ENCODE data around the gene RIN1. TPM values are rescaled to one million over a fixed set of nuclear protein-coding genes. Genes with fewer than 3 reads are reported as not detected.

The RIN1 gene
- total and polyA plus RNA-seq, 9 of the 15 experiments (the other 6 are each of a cell fraction or from before 2014, with no cell fraction given) = 0.01 to 1.2 (median 0.45) TPM; not detected in 1

DNA sequence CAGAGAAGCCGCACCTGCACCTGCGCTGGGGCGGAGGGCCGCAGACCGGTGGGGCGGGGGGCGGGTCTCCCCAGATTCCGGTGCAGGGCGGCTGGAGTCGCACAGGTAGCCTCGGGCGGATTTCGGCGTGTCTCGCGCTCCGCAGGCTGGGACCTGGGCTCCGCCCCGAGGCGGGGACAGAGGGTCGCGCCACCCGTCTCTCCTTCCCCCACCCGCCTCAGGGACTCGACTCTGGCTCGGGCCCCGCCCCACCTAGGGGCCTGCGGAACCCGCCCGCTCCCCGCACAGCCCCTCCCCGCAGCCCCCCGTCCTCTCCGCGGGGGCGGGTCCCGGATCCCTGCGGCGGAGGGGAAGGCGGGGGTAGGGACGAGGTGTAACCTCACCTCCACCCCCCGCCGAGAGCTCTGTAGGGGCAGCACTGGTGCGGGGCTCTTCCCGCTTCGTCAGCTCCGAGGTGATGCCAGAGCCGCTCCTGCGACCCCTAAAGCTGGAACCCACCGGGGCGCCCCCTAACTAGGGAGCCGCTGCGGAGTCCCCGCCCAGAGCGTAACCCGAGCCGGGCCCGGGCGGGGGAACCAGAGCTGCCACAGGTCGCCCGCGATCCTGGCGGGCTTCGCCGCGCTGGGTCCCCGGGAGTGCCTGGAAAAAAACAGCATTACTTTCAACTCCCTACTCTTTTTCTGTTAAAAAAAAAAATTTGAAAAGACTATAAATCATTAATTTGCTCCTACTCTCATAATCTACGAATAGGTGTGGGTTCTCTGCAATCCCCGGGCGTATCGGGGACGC lies 35.6 kb upstream of the RIN1 start, which contains the start of gene SLC29A2 (continued):
- TF ChIP-seq, protein P1, sequence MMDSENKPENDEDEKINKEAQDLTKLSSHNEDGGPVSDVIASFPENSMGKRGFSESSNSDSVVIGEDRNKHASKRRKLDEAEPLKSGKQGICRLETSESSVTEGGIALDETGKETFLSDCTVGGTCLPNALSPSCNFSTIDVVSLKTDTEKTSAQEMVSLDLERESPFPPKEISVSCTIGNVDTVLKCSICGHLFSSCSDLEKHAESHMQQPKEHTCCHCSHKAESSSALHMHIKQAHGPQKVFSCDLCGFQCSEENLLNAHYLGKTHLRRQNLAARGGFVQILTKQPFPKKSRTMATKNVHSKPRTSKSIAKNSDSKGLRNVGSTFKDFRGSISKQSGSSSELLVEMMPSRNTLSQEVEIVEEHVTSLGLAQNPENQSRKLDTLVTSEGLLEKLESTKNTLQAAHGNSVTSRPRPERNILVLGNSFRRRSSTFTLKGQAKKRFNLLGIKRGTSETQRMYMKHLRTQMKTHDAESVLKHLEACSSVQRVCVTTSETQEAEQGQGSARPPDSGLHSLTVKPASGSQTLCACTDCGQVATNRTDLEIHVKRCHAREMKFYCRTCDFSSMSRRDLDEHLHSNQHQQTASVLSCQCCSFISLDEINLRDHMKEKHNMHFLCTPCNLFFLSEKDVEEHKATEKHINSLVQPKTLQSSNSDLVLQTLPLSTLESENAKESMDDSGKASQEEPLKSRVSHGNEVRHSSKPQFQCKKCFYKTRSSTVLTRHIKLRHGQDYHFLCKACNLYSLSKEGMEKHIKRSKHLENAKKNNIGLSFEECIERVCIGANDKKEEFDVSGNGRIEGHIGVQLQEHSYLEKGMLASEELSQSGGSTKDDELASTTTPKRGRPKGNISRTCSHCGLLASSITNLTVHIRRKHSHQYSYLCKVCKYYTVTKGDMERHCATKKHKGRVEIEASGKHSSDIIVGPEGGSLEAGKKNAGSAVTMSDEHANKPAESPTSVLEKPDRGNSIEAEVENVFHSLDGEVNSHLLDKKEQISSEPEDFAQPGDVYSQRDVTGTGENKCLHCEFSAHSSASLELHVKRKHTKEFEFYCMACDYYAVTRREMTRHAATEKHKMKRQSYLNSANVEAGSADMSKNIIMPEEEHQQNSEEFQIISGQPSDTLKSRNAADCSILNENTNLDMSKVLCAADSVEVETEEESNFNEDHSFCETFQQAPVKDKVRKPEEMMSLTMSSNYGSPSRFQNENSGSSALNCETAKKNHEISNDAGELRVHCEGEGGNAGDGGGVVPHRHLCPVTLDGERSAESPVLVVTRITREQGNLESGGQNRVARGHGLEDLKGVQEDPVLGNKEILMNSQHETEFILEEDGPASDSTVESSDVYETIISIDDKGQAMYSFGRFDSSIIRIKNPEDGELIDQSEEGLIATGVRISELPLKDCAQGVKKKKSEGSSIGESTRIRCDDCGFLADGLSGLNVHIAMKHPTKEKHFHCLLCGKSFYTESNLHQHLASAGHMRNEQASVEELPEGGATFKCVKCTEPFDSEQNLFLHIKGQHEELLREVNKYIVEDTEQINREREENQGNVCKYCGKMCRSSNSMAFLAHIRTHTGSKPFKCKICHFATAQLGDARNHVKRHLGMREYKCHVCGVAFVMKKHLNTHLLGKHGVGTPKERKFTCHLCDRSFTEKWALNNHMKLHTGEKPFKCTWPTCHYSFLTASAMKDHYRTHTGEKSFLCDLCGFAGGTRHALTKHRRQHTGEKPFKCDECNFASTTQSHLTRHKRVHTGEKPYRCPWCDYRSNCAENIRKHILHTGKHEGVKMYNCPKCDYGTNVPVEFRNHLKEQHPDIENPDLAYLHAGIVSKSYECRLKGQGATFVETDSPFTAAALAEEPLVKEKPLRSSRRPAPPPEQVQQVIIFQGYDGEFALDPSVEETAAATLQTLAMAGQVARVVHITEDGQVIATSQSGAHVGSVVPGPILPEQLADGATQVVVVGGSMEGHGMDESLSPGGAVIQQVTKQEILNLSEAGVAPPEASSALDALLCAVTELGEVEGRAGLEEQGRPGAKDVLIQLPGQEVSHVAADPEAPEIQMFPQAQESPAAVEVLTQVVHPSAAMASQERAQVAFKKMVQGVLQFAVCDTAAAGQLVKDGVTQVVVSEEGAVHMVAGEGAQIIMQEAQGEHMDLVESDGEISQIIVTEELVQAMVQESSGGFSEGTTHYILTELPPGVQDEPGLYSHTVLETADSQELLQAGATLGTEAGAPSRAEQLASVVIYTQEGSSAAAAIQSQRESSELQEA (IDR thresholded peaks at IDR 0.05; ENCODE audit: low read depth) = no peak
- TF ChIP-seq HDAC6 (IDR thresholded peaks at IDR 0.05; ENCODE audit: low read depth, low read length) = no peak
- TF ChIP-seq, protein P2, sequence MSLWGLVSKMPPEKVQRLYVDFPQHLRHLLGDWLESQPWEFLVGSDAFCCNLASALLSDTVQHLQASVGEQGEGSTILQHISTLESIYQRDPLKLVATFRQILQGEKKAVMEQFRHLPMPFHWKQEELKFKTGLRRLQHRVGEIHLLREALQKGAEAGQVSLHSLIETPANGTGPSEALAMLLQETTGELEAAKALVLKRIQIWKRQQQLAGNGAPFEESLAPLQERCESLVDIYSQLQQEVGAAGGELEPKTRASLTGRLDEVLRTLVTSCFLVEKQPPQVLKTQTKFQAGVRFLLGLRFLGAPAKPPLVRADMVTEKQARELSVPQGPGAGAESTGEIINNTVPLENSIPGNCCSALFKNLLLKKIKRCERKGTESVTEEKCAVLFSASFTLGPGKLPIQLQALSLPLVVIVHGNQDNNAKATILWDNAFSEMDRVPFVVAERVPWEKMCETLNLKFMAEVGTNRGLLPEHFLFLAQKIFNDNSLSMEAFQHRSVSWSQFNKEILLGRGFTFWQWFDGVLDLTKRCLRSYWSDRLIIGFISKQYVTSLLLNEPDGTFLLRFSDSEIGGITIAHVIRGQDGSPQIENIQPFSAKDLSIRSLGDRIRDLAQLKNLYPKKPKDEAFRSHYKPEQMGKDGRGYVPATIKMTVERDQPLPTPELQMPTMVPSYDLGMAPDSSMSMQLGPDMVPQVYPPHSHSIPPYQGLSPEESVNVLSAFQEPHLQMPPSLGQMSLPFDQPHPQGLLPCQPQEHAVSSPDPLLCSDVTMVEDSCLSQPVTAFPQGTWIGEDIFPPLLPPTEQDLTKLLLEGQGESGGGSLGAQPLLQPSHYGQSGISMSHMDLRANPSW (CRISPR knock-in tag; IDR thresholded peaks at IDR 0.05) = no peak
- TF ChIP-seq TCF7 (IDR thresholded peaks at IDR 0.05; ENCODE audit: borderline replicate concordance) = no peak
- no peak for TF ChIP-seq COPS2 (conservative IDR thresholded peaks at IDR 0.05)
- TF ChIP-seq FOXP1 (CRISPR knock-in tag; IDR thresholded peaks at IDR 0.05) = no peak
- no peak for TF ChIP-seq BHLHE40 (IDR thresholded peaks at IDR 0.05; ENCODE audit: low read length)
- TF ChIP-seq, protein P3, sequence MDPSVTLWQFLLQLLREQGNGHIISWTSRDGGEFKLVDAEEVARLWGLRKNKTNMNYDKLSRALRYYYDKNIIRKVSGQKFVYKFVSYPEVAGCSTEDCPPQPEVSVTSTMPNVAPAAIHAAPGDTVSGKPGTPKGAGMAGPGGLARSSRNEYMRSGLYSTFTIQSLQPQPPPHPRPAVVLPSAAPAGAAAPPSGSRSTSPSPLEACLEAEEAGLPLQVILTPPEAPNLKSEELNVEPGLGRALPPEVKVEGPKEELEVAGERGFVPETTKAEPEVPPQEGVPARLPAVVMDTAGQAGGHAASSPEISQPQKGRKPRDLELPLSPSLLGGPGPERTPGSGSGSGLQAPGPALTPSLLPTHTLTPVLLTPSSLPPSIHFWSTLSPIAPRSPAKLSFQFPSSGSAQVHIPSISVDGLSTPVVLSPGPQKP (CRISPR knock-in tag; IDR thresholded peaks at IDR 0.05) = no peak
- TF ChIP-seq, protein P4, sequence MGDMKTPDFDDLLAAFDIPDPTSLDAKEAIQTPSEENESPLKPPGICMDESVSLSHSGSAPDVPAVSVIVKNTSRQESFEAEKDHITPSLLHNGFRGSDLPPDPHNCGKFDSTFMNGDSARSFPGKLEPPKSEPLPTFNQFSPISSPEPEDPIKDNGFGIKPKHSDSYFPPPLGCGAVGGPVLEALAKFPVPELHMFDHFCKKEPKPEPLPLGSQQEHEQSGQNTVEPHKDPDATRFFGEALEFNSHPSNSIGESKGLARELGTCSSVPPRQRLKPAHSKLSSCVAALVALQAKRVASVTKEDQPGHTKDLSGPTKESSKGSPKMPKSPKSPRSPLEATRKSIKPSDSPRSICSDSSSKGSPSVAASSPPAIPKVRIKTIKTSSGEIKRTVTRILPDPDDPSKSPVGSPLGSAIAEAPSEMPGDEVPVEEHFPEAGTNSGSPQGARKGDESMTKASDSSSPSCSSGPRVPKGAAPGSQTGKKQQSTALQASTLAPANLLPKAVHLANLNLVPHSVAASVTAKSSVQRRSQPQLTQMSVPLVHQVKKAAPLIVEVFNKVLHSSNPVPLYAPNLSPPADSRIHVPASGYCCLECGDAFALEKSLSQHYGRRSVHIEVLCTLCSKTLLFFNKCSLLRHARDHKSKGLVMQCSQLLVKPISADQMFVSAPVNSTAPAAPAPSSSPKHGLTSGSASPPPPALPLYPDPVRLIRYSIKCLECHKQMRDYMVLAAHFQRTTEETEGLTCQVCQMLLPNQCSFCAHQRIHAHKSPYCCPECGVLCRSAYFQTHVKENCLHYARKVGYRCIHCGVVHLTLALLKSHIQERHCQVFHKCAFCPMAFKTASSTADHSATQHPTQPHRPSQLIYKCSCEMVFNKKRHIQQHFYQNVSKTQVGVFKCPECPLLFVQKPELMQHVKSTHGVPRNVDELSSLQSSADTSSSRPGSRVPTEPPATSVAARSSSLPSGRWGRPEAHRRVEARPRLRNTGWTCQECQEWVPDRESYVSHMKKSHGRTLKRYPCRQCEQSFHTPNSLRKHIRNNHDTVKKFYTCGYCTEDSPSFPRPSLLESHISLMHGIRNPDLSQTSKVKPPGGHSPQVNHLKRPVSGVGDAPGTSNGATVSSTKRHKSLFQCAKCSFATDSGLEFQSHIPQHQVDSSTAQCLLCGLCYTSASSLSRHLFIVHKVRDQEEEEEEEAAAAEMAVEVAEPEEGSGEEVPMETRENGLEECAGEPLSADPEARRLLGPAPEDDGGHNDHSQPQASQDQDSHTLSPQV (IDR thresholded peaks at IDR 0.05) = no peak

All from K562 (cell line).